Small intestine (tissue), 7 donors: Measurements from ENCODE around the gene SGMS1. TPM values are rescaled to one million over a fixed set of nuclear protein-coding genes. Genes with fewer than 3 reads are reported as not detected.
"Not testable (repeated sequence)": the region's sequence is repeated elsewhere in the genome, so short reads cannot be mapped to it uniquely, and the experiment has no call there.

Experiments
- DNase-seq, 2 donors: peaks; one replicate each; pipeline versions ENCODE4 v3.0.0 to v3.0.0-alpha.2; 2013
- FAIRE-seq: peaks from 2 replicates; lab custom pipeline; 2012; peaks lifted over from hg19 to GRCh38; lab: Jason Lieb, UNC
- H3K27ac ChIP-seq, 3 donors: one replicate each; pipeline ENCODE4 v1.5.1; 2013; ENCODE audit warnings: low read length in 2 of 3, mild to moderate bottlenecking in 2 of 3, control low read depth in 1 of 3, inconsistent platforms in 1 of 3, low read depth in 1 of 3, moderate library complexity in 1 of 3
- H3K27me3 ChIP-seq, 3 donors: one replicate each; pipeline ENCODE4 v1.6.1; 2013; ENCODE audit warnings: low read length in 3 of 3, inconsistent platforms in 1 of 3; ENCODE audit not compliant: control insufficient read depth in 3 of 3, insufficient read depth in 3 of 3
- H3K36me3 ChIP-seq, 3 donors: one replicate each; pipeline ENCODE4 v1.6.1; 2013; ENCODE audit warnings: low read length in 3 of 3, inconsistent platforms in 1 of 3, low read depth in 1 of 3, mild to moderate bottlenecking in 1 of 3, moderate library complexity in 1 of 3; ENCODE audit not compliant: control insufficient read depth in 3 of 3, insufficient read depth in 2 of 3
- H3K4me1 ChIP-seq, 3 donors: one replicate each; pipeline ENCODE4 v1.6.1; 2013; ENCODE audit warnings: low read length in 2 of 3, inconsistent platforms in 1 of 3, low read depth in 1 of 3, mild to moderate bottlenecking in 1 of 3, moderate library complexity in 1 of 3; ENCODE audit not compliant: control insufficient read depth in 3 of 3, insufficient read depth in 2 of 3
- H3K4me3 ChIP-seq, 3 donors: one replicate each; pipeline ENCODE4 v1.5.1; 2013; ENCODE audit warnings: low read length in 3 of 3, control low read depth in 1 of 3, inconsistent platforms in 1 of 3, low read depth in 1 of 3, mild to moderate bottlenecking in 1 of 3, moderate library complexity in 1 of 3
- H3K9me3 ChIP-seq, 2 donors: one replicate each; pipeline ENCODE4 v1.6.1; 2013; ENCODE audit warnings: low read depth in 1 of 2, low read length in 1 of 2; ENCODE audit not compliant: control insufficient read depth in 2 of 2, insufficient read depth in 1 of 2
- WGBS, 3 donors: extraction: QIAGEN DNeasy Blood & Tissue Kit; methylation state at CpG; one replicate each; pipeline ENCODE4 v1.1.7; 2013; 5-methylcytosine and 5-hydroxymethylcytosine counted together
- polyA plus RNA-seq, 4 donors: library from polyadenylated mRNA; stranded (reverse) in 3 of 4; unstranded in 1 of 4; fragments of 200-250 nt in 3 of 4; fragments of 120-200 nt in 1 of 4; gene quantifications; one replicate each; pipeline versions ENCODE4 v1.2.1 to v1.2.3, GENCODE V29; 2013
- donor health status: healthy with polysubstance abuse.
- donor health status: control.
- donor health status: control.
- donor health status: Bipolar disorder and iron deficiency.
- donor health status: healthy.

The SGMS1 gene
- polyA plus RNA-seq, 4 donors, result 7.6 to 28.2 (median 11.4) TPM

GRCh38 chr10:50503156-50503555, 120.6 kb downstream of the SGMS1 start:
- WGBS, 3 donors, result 91 to 95% (median 94%) methylated on average over 4 of the region's 4 CpGs
- not testable (repeated sequence) for H3K27ac ChIP-seq, H3K4me3 ChIP-seq, DNase-seq, FAIRE-seq, H3K9me3 ChIP-seq, H3K27me3 ChIP-seq, H3K4me1 ChIP-seq, H3K36me3 ChIP-seq

GRCh38 chr10:50501924-50502452, 121.8 kb downstream of the SGMS1 start:
- FAIRE-seq (no peak), DNase-seq (peak in 1 of 2 donors; percentile 31)
- WGBS, 3 donors, result 59 to 65% (median 61%) methylated on average over 1 of the region's 1 CpG
- no peaks in the 10 kb centered on the region for H3K27me3 ChIP-seq
- H3K9me3 ChIP-seq, result no peaks in the 10 kb centered on the region
- H3K27ac ChIP-seq, result no peak overlapping the region
- no peak overlapping the region for H3K4me3 ChIP-seq
- no peaks in the 10 kb centered on the region for H3K36me3 ChIP-seq
- no peaks in the 10 kb centered on the region for H3K4me1 ChIP-seq

- Histone ChIP-seq H3K27me3 (no peaks in the 10 kb centered on the region), H3K36me3 (no peaks in the 10 kb centered on the region), H3K27ac (no peak overlapping the region), H3K4me1 (no peaks in the 10 kb centered on the region), H3K4me3 (no peak overlapping the region), H3K9me3 (no peaks in the 10 kb centered on the region)
- 78 to 83% (median 82%) methylated on average over 2 of the region's 2 CpGs for whole genome bisulfite sequencing, 3 donors
- DNase-seq, result no peak
- FAIRE-seq, result no peak
Measured at GRCh38 chr10:50501478-50501877, 122.3 kb downstream of the SGMS1 start.

- FAIRE-seq, result no peak
- H3K9me3 ChIP-seq, result no peaks in the 10 kb centered on the region
- H3K36me3 ChIP-seq, result no peaks in the 10 kb centered on the region
- no peaks in the 10 kb centered on the region for H3K4me1 ChIP-seq
- 90 to 100% (median 91%) methylated on average over 1 of the region's 1 CpG for WGBS, 3 donors
- no peak overlapping the region for H3K4me3 ChIP-seq
- no peak for DNase-seq
- no peaks in the 10 kb centered on the region for H3K27me3 ChIP-seq
- no peak overlapping the region for H3K27ac ChIP-seq
Measured at GRCh38 chr10:50498465-50498864, 125.3 kb downstream of the SGMS1 start.

GRCh38 chr10:50497758-50498157, 126.0 kb downstream of the SGMS1 start:
- DNase-seq (no peak), FAIRE-seq (no peak)
- H3K4me3 ChIP-seq, result no peak overlapping the region
- no peaks in the 10 kb centered on the region for H3K36me3 ChIP-seq
- H3K9me3 ChIP-seq, result no peaks in the 10 kb centered on the region
- H3K27ac ChIP-seq, result no peak overlapping the region
- H3K27me3 ChIP-seq, result no peaks in the 10 kb centered on the region
- no peaks in the 10 kb centered on the region for H3K4me1 ChIP-seq

GRCh38 chr10:50496228-50496627, 127.5 kb downstream of the SGMS1 start:
- Histone ChIP-seq H3K4me3 (no peak overlapping the region), H3K27ac (no peak overlapping the region), H3K36me3 (no peaks in the 10 kb centered on the region), H3K9me3 (no peaks in the 10 kb centered on the region), H3K4me1 (no peaks in the 10 kb centered on the region), H3K27me3 (no peaks in the 10 kb centered on the region)
- DNase-seq (no peak), FAIRE-seq (no peak)
- WGBS, 3 donors, result 87 to 100% (median 91%) methylated on average over 2 of the region's 2 CpGs

- 92 to 97% (median 97%) methylated on average over 5 of the region's 5 CpGs for WGBS, 3 donors
- FAIRE-seq, result no peak
- no peaks in the 10 kb centered on the region for H3K36me3 ChIP-seq
- no peak for DNase-seq
- H3K27ac ChIP-seq, result no peak overlapping the region
- no peaks in the 10 kb centered on the region for H3K4me1 ChIP-seq
- H3K4me3 ChIP-seq, result no peak overlapping the region
- no peaks in the 10 kb centered on the region for H3K9me3 ChIP-seq
- no peaks in the 10 kb centered on the region for H3K27me3 ChIP-seq
Measured at GRCh38 chr10:50490241-50490640, 133.5 kb downstream of the SGMS1 start.

GRCh38 chr10:50484550-50484949, 139.2 kb downstream of the SGMS1 start:
- not testable (repeated sequence) for H3K36me3 ChIP-seq, H3K27me3 ChIP-seq, H3K9me3 ChIP-seq, FAIRE-seq, H3K4me1 ChIP-seq, H3K4me3 ChIP-seq, H3K27ac ChIP-seq, DNase-seq
- WGBS, 3 donors, result 87 to 89% (median 88%) methylated on average over 1 of the region's 1 CpG
